ENCODE measurements around the gene CDK9. TPM values are rescaled to one million over a fixed set of nuclear protein-coding genes. Genes with fewer than 3 reads are reported as not detected.
"Not testable (repeated sequence)": the region's sequence is repeated elsewhere in the genome, so short reads cannot be mapped to it uniquely, and the experiment has no call there.

Gene CDK9
- total RNA-seq, 1 donor from 2014 or later: 100 TPM

GRCh38 chr9:127755061-127756060, 30.5 kb upstream of the CDK9 start:
- no peaks in the 10 kb centered on the region for H3K36me3 Mint-ChIP-seq (ENCODE audit: insufficient read depth)
- H3K9me3 Mint-ChIP-seq (ENCODE audit: low read depth): no peaks in the 10 kb centered on the region
- no peak overlapping the region for H3K27ac Mint-ChIP-seq
- H3K4me1 Mint-ChIP-seq (ENCODE audit: low read depth): no peaks in the 10 kb centered on the region
- peaks cover 51% of the 10 kb centered on the region for H3K27me3 Mint-ChIP-seq
- H3K4me3 Mint-ChIP-seq (ENCODE audit: low read depth): peak overlapping the region; percentile 46
- TF ChIP-seq, protein P1, sequence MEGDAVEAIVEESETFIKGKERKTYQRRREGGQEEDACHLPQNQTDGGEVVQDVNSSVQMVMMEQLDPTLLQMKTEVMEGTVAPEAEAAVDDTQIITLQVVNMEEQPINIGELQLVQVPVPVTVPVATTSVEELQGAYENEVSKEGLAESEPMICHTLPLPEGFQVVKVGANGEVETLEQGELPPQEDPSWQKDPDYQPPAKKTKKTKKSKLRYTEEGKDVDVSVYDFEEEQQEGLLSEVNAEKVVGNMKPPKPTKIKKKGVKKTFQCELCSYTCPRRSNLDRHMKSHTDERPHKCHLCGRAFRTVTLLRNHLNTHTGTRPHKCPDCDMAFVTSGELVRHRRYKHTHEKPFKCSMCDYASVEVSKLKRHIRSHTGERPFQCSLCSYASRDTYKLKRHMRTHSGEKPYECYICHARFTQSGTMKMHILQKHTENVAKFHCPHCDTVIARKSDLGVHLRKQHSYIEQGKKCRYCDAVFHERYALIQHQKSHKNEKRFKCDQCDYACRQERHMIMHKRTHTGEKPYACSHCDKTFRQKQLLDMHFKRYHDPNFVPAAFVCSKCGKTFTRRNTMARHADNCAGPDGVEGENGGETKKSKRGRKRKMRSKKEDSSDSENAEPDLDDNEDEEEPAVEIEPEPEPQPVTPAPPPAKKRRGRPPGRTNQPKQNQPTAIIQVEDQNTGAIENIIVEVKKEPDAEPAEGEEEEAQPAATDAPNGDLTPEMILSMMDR (IDR thresholded peaks at IDR 0.05; ENCODE audit: unreplicated experiment): no peak
- no peak for DNase-seq (ENCODE audit: low spot score, unreplicated experiment)

DNA sequence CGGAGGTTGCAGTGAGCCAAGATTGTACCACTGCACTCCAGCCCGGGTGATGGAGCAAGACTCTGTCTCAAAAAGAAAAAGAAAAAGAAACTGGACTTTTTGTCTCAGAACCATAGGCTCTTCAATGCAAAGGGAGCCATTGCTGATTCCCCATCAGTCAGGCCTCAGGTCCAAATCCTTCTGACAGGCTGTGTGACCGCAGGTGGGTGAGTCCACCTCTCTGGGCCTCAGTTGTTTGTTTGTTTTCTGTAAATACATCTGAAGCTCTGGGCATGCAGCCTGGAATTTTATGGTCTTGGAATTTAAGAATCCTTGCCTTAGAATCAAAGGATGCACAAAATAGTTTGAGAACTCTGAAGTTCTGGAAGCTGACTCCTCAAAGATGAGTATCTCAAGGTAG, 29.6 kb upstream of the CDK9 start:
- Mint-ChIP-seq H3K27me3 (peaks cover 49% of the 10 kb centered on the region), H3K27ac (no peak overlapping the region), H3K9me3 (ENCODE audit: low read depth) (no peaks in the 10 kb centered on the region), H3K36me3 (ENCODE audit: insufficient read depth) (no peaks in the 10 kb centered on the region), H3K4me3 (ENCODE audit: low read depth) (no peak overlapping the region), H3K4me1 (ENCODE audit: low read depth) (no peaks in the 10 kb centered on the region)
- TF ChIP-seq, protein P1 (IDR thresholded peaks at IDR 0.05; ENCODE audit: unreplicated experiment): no peak
- no peak for DNase-seq (ENCODE audit: low spot score, unreplicated experiment)

- not testable (repeated sequence) for H3K4me3 Mint-ChIP-seq (ENCODE audit: low read depth); H3K9me3 Mint-ChIP-seq (ENCODE audit: low read depth); H3K4me1 Mint-ChIP-seq (ENCODE audit: low read depth); H3K27ac Mint-ChIP-seq; H3K36me3 Mint-ChIP-seq (ENCODE audit: insufficient read depth); DNase-seq (ENCODE audit: low spot score, unreplicated experiment)
- peaks cover 45% of the 10 kb centered on the region for H3K27me3 Mint-ChIP-seq
Measured at GRCh38 chr9:127756776-127757175, 29.1 kb upstream of the CDK9 start.

- no peaks in the 10 kb centered on the region for H3K9me3 Mint-ChIP-seq (ENCODE audit: low read depth)
- no peak for DNase-seq (ENCODE audit: low spot score, unreplicated experiment)
- no peak overlapping the region for H3K27ac Mint-ChIP-seq
- no peak overlapping the region for H3K4me3 Mint-ChIP-seq (ENCODE audit: low read depth)
- no peaks in the 10 kb centered on the region for H3K4me1 Mint-ChIP-seq (ENCODE audit: low read depth)
- peaks cover 40% of the 10 kb centered on the region for H3K27me3 Mint-ChIP-seq
- no peaks in the 10 kb centered on the region for H3K36me3 Mint-ChIP-seq (ENCODE audit: insufficient read depth)
- TF ChIP-seq, protein P1 (IDR thresholded peaks at IDR 0.05; ENCODE audit: unreplicated experiment): no peak
Measured at GRCh38 chr9:127758843-127759242, 27.0 kb upstream of the CDK9 start.

- Mint-ChIP-seq H3K4me1 (ENCODE audit: low read depth) (no peaks in the 10 kb centered on the region), H3K4me3 (ENCODE audit: low read depth) (no peak overlapping the region), H3K27me3 (peaks cover 42% of the 10 kb centered on the region), H3K9me3 (ENCODE audit: low read depth) (no peaks in the 10 kb centered on the region), H3K36me3 (ENCODE audit: insufficient read depth) (no peaks in the 10 kb centered on the region), H3K27ac (no peak overlapping the region)
- no peak for DNase-seq (ENCODE audit: low spot score, unreplicated experiment)
- TF ChIP-seq, protein P1 (IDR thresholded peaks at IDR 0.05; ENCODE audit: unreplicated experiment): no peak
Measured at GRCh38 chr9:127761061-127761460, 24.8 kb upstream of the CDK9 start.
